H1 (cell line): Measurements from ENCODE around the gene ZNF576. TPM values are rescaled to one million over a fixed set of nuclear protein-coding genes. Genes with fewer than 3 reads are reported as not detected.
"Not testable (repeated sequence)": the region's sequence is repeated elsewhere in the genome, so short reads cannot be mapped to it uniquely, and the experiment has no call there.

Source experiments
- CTCF ChIA-PET: fragments of 300-600 bp; sonication (Branson Sonifier 250); formaldehyde crosslinking; loops from one replicate; lab custom pipeline; 2021; ENCODE audit not compliant: partially characterized antibody; lab: Charles Lee
- POLR2A ChIA-PET: fragments of 300-600 bp; sonication (Branson Sonifier 250); formaldehyde crosslinking; loops from one replicate; lab custom pipeline; 2021; ENCODE audit warnings: inconsistent platforms; ENCODE audit not compliant: partially characterized antibody; lab: Charles Lee
- DNase-seq, 2 experiments: peaks; one replicate each; pipeline versions ENCODE4 v3.0.0 to v3.0.0-alpha.2; 2010 to 2022; ENCODE audit warnings: low spot score in 2 of 2, low read depth in 1 of 2, mixed read lengths in 1 of 2
- FAIRE-seq: peaks from 2 replicates; lab custom pipeline; 2011; peaks lifted over from hg19 to GRCh38; lab: Jason Lieb, UNC
- H2AFZ ChIP-seq: 2 replicates; pipeline ENCODE4 v1.8.1; 2012; ENCODE audit warnings: low read length, inconsistent platforms
- H2AK5ac ChIP-seq: 2 replicates; pipeline ENCODE4 v1.6.1; 2013; ENCODE audit warnings: low read depth, low read length
- H2BK120ac ChIP-seq: replicated peaks from 2 replicates; pipeline ENCODE3; 2013; ENCODE audit warnings: low read depth, low read length, inconsistent platforms
- H2BK12ac ChIP-seq: 2 replicates; pipeline ENCODE4 v1.6.1; 2013; ENCODE audit warnings: low read depth, low read length
- H2BK15ac ChIP-seq: 2 replicates; pipeline ENCODE4 v1.6.1; 2013; ENCODE audit warnings: low read length
- H2BK20ac ChIP-seq: 2 replicates; pipeline ENCODE4 v1.6.1; 2013; ENCODE audit warnings: low read length
- H2BK5ac ChIP-seq: 2 replicates; pipeline ENCODE4 v1.6.1; 2013; ENCODE audit warnings: low read depth, low read length
- H3K14ac ChIP-seq: 2 replicates; pipeline ENCODE4 v1.6.1; 2013; ENCODE audit warnings: inconsistent platforms; ENCODE audit not compliant: insufficient read length
- H3K18ac ChIP-seq: 2 replicates; pipeline ENCODE4 v1.6.1; 2013; ENCODE audit warnings: low read length; ENCODE audit errors: extremely low read depth
- H3K23ac ChIP-seq: 2 replicates; pipeline ENCODE4 v1.6.1; 2013; ENCODE audit warnings: inconsistent platforms; ENCODE audit not compliant: insufficient read length
- H3K23me2 ChIP-seq: 2 replicates; pipeline ENCODE4 v1.6.1; 2013; ENCODE audit warnings: low read depth, low read length
- H3K27ac ChIP-seq: 2 replicates; pipeline ENCODE4 v1.6.1; 2011; ENCODE audit warnings: low read depth, low read length, inconsistent platforms
- H3K27me3 ChIP-seq, 4 experiments: replicated peaks in 1 of 4; 1 replicate in 1 of 4; 2 replicates in 3 of 4; pipeline versions ENCODE4 v1.6.1 to v1.8.1; 2011 to 2013; ENCODE audit warnings: low read length in 3 of 4, mild to moderate bottlenecking in 3 of 4, inconsistent platforms in 2 of 4, mixed read lengths in 2 of 4, moderate library complexity in 1 of 4; ENCODE audit not compliant: control insufficient read depth in 3 of 4, insufficient read depth in 3 of 4; ENCODE audit errors: extremely low read depth in 1 of 4
- H3K36me3 ChIP-seq, 4 experiments: 2 replicates each; pipeline versions ENCODE4 v1.6.1 to v1.8.1; 2011 to 2013; ENCODE audit warnings: mild to moderate bottlenecking in 4 of 4, low read length in 3 of 4, moderate library complexity in 2 of 4, control low read depth in 1 of 4, inconsistent platforms in 1 of 4; ENCODE audit not compliant: insufficient read depth in 4 of 4, control insufficient read depth in 2 of 4
- H3K4ac ChIP-seq: replicated peaks from 2 replicates; pipeline ENCODE3; 2013; ENCODE audit warnings: low read length, low read depth, mixed read lengths, inconsistent platforms; ENCODE audit not compliant: insufficient read length
- H3K4me1 ChIP-seq, 4 experiments: replicated peaks in 1 of 4; 1 replicate in 1 of 4; 2 replicates in 3 of 4; pipeline versions ENCODE4 v1.6.1 to v1.8.1; 2011 to 2013; ENCODE audit warnings: low read length in 3 of 4, inconsistent platforms in 2 of 4, mixed read lengths in 1 of 4; ENCODE audit not compliant: insufficient read depth in 4 of 4, control insufficient read depth in 3 of 4
- H3K4me2 ChIP-seq, 2 experiments: 2 replicates each; pipeline versions ENCODE4 v1.6.1 to v1.8.1; 2011 to 2013; ENCODE audit warnings: low read depth in 2 of 2, low read length in 2 of 2, control low read depth in 1 of 2, inconsistent platforms in 1 of 2, mild to moderate bottlenecking in 1 of 2; ENCODE audit not compliant: insufficient read depth in 1 of 2
- H3K4me3 ChIP-seq, 4 experiments: fragments of 200-600, 300-600 bp in 1 of 4; sonication (generic), shearing (Covaris generic), sonication (Bioruptor Twin) in 1 of 4; 2 replicates each; pipeline versions ENCODE4 v1.5.1 to v1.8.1; 2011 to 2016; ENCODE audit warnings: low read length in 4 of 4, low read depth in 3 of 4, control low read depth in 2 of 4, inconsistent platforms in 2 of 4, mild to moderate bottlenecking in 2 of 4, mixed read lengths in 1 of 4, moderate library complexity in 1 of 4; ENCODE audit not compliant: insufficient read depth in 2 of 4; ENCODE audit errors: extremely low read depth in 1 of 4
- H3K56ac ChIP-seq: replicated peaks from 2 replicates; pipeline ENCODE3; 2013; ENCODE audit warnings: low read depth, mild to moderate bottlenecking, mixed read lengths, low read length, inconsistent platforms; ENCODE audit not compliant: insufficient read length
- H3K79me1 ChIP-seq: 2 replicates; pipeline ENCODE4 v1.6.1; 2013; ENCODE audit warnings: low read depth, low read length, control low read depth
- H3K79me2 ChIP-seq, 2 experiments: 2 replicates each; pipeline versions ENCODE4 v1.6.1 to v1.8.1; 2012 to 2013; ENCODE audit warnings: low read length in 2 of 2, mild to moderate bottlenecking in 2 of 2, inconsistent platforms in 1 of 2; ENCODE audit not compliant: insufficient read depth in 2 of 2, control insufficient read depth in 1 of 2
- H3K9ac ChIP-seq, 4 experiments: replicated peaks in 1 of 4; 1 replicate in 1 of 4; 2 replicates in 3 of 4; pipeline versions ENCODE4 v1.6.1 to v1.8.1; 2011 to 2013; ENCODE audit warnings: low read depth in 3 of 4, low read length in 3 of 4, control low read depth in 2 of 4, mild to moderate bottlenecking in 2 of 4, moderate library complexity in 2 of 4, inconsistent platforms in 1 of 4; ENCODE audit errors: extremely low read depth in 1 of 4
- H3K9me3 ChIP-seq, 2 experiments: 2 replicates each; pipeline versions ENCODE4 v1.6.1 to v1.8.1; 2012 to 2013; ENCODE audit warnings: mild to moderate bottlenecking in 2 of 2, moderate library complexity in 2 of 2, control low read depth in 1 of 2, inconsistent platforms in 1 of 2, low read depth in 1 of 2, low read length in 1 of 2, mixed read lengths in 1 of 2; ENCODE audit not compliant: insufficient read depth in 2 of 2
- H4K20me1 ChIP-seq, 2 experiments: replicated peaks in 1 of 2; 2 replicates each; pipeline versions ENCODE3 to v1.8.1; 2011 to 2013; ENCODE audit warnings: inconsistent platforms in 2 of 2, low read length in 2 of 2, mild to moderate bottlenecking in 1 of 2; ENCODE audit not compliant: insufficient read depth in 2 of 2, control insufficient read depth in 1 of 2
- H4K5ac ChIP-seq: 2 replicates; pipeline ENCODE4 v1.6.1; 2013; ENCODE audit warnings: low read length, low read depth, mixed read lengths, inconsistent platforms; ENCODE audit not compliant: insufficient read length
- H4K8ac ChIP-seq: 2 replicates; pipeline ENCODE4 v1.8.0; 2013; ENCODE audit warnings: mild to moderate bottlenecking, moderate library complexity, low read length, inconsistent platforms; ENCODE audit not compliant: insufficient read depth; ENCODE audit errors: extremely low read depth
- H4K91ac ChIP-seq: replicated peaks from 2 replicates; pipeline ENCODE3; 2013; ENCODE audit warnings: low read length, mixed read lengths, inconsistent platforms; ENCODE audit not compliant: insufficient read length
- EGR1 ChIP-seq: IDR thresholded peaks from 2 replicates; pipeline ENCODE4 v1.6.1; 2011; ENCODE audit warnings: low read depth, low read length, borderline replicate concordance
- EZH2 ChIP-seq: fragments of 200-600 bp; sonication (generic); IDR thresholded peaks from 2 replicates; pipeline ENCODE4 v1.7.1; 2012; ENCODE audit warnings: low read depth, mild to moderate bottlenecking, moderate library complexity, low read length, inconsistent platforms; ENCODE audit not compliant: severe bottlenecking
- SRF ChIP-seq: IDR thresholded peaks from 2 replicates; pipeline ENCODE4 v1.6.1; 2011; ENCODE audit warnings: mild to moderate bottlenecking, low read depth, low read length, moderate library complexity
- WGBS, 2 experiments: shearing (Covaris generic) in 1 of 2; methylation state at CpG; one replicate each; pipeline versions ENCODE4 v1.1.6 to v1.1.7; 2013 to 2015; ENCODE audit warnings: low lambda C conversion rate in 2 of 2, mixed read lengths in 2 of 2, inconsistent platforms in 1 of 2, low coverage in 1 of 2, missing lambda C conversion rate in 1 of 2; ENCODE audit not compliant: insufficient replicate concordance in 2 of 2, insufficient coverage in 1 of 2, insufficient read length in 1 of 2; ENCODE audit errors: extremely low coverage in 1 of 2, missing lambda C conversion rate in 1 of 2; 5-methylcytosine and 5-hydroxymethylcytosine counted together
- polyA plus RNA-seq, 7 experiments: library from polyadenylated mRNA; depleted of rRNA in 3 of 7; stranded (reverse) in 5 of 7; unstranded in 2 of 7; fragments of >200 nt in 5 of 7; fragments of 200-250 nt in 2 of 7; gene quantifications; 1 replicate in 5 of 7; 2 replicates in 1 of 7; 4 replicates in 1 of 7; pipeline versions ENCODE4 v1.2.1 to v1.2.3, GENCODE V29; 2011 to 2013; ENCODE audit warnings: missing spikeins in 2 of 7, mixed read lengths in 2 of 7
- total RNA-seq: library from RNA; stranded (reverse); fragmentation: NEBNext Ultra II Directional; extraction: Animal tissue kit (Norgen Biotek cat#: 25700); gene quantifications from 2 replicates; pipeline ENCODE4 v1.2.1, GENCODE V29; 2021

ZNF576 gene
- total and polyA plus RNA-seq, 2 of the 8 experiments (the other 6 are each of a cell fraction or from before 2014, with no cell fraction given), result 13.6 to 32.4 TPM

- no peak for TF ChIP-seq EZH2
- no peak for TF ChIP-seq EGR1
- TF ChIP-seq SRF, result no peak
Measured at GRCh38 chr19:43649514-43649913, 53.1 kb downstream of the ZNF576 start (continued).

- H2BK5ac ChIP-seq, H3K27ac ChIP-seq, H2AFZ ChIP-seq, DNase-seq, H3K23ac ChIP-seq, H3K18ac ChIP-seq, H3K4me3 ChIP-seq, H3K14ac ChIP-seq, H3K4me1 ChIP-seq, H3K9ac ChIP-seq, H2BK12ac ChIP-seq, H4K8ac ChIP-seq, H3K4me2 ChIP-seq, H3K79me2 ChIP-seq, H3K9me3 ChIP-seq, H3K4ac ChIP-seq, H4K5ac ChIP-seq, H2BK120ac ChIP-seq, FAIRE-seq, H2BK15ac ChIP-seq, H3K79me1 ChIP-seq, H4K91ac ChIP-seq, H2AK5ac ChIP-seq, H4K20me1 ChIP-seq, H3K23me2 ChIP-seq, H3K27me3 ChIP-seq, H3K56ac ChIP-seq, H2BK20ac ChIP-seq: not testable (repeated sequence)
- POLR2A ChIA-PET, result interaction anchor here (1.2 kb wide), 1 partner anchor 8 kb away, joined by 3 read pairs; no protein-coding TSS in a partner anchor
- CTCF ChIA-PET, result interaction anchor here (0.7 to 4.2 kb wide), 3 partner anchors 11 to 189 kb away, joined by 3 to 28 read pairs (median 3); no protein-coding TSS in a partner anchor
- WGBS, 2 experiments, result 84% methylated on average over 7 of the region's 7 CpGs; no CpG with 5 or more reads in 1 of the 2 experiments
- H3K36me3 ChIP-seq, result peaks cover 4 to 16% (median 9%) of the 10 kb centered on the region in 4 experiments; a peak in 5 of 8 replicates
Measured at GRCh38 chr19:43650276-43650675, 53.9 kb downstream of the ZNF576 start.
